Tibial nerve (tissue), 4 donors: ENCODE results near the gene FXYD2.

Experiments used
- CTCF ChIP-seq, 5 experiments: fragments of 200-600 bp in 3 of 5; fragments of 450-650 bp in 2 of 5; sonication (generic) in 3 of 5; IDR thresholded peaks; one replicate each; pipeline ENCODE4 v1.5.1; 2016 to 2019; ENCODE audit warnings: antibody characterized with exemption in 5 of 5, mild to moderate bottlenecking in 3 of 5, moderate library complexity in 2 of 5
- EP300 ChIP-seq, 2 donors: sonication (generic); formaldehyde crosslinking; IDR thresholded peaks; one replicate each; pipeline ENCODE4 v1.6.1; 2017; ENCODE audit warnings: antibody characterized with exemption in 2 of 2, mild to moderate bottlenecking in 1 of 2
- POLR2A ChIP-seq, 2 donors: fragments of 450-650 bp; IDR thresholded peaks; one replicate each; pipeline ENCODE4 v1.6.1; 2017; ENCODE audit warnings: antibody characterized with exemption in 2 of 2, mild to moderate bottlenecking in 2 of 2, moderate library complexity in 2 of 2

- TF ChIP-seq POLR2A (IDR thresholded peaks at IDR 0.05) (no peak), CTCF (IDR thresholded peaks at IDR 0.05) (no peak), EP300 (IDR thresholded peaks at IDR 0.05) (no peak)
Measured at GRCh38 chr11:117828611-117829368, 4.2 kb upstream of the FXYD2 start.
